ENCODE measurements around the gene DOC2A. TPM values are rescaled to one million over a fixed set of nuclear protein-coding genes. Genes with fewer than 3 reads are reported as not detected.
"Not testable (repeated sequence)": the region's sequence is repeated elsewhere in the genome, so short reads cannot be mapped to it uniquely, and the experiment has no call there.

Gene DOC2A
- total RNA-seq, 1 donor from 2014 or later: 0.82 TPM

DNA sequence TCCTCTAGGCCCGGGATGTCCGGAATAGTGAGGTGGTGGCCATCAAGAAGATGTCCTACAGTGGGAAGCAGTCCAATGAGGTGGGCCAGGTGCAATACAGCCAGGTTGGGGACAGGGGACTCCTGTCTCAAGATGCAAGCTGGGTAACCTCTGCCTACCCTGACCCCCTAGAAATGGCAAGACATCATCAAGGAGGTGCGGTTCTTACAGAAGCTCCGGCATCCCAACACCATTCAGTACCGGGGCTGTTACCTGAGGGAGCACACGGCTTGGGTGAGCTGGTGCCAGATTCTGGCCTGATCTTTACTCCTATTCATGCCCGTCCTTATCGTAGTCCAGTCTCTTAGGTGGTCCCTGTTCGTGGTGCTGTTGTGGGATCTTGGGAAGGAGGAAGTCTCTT lies 32.7 kb downstream of the DOC2A start:
- DNase-seq: no peak
- intact Hi-C loops (cut with micrococcal nuclease): no loop called here
- no peak for ATAC-seq

DNA sequence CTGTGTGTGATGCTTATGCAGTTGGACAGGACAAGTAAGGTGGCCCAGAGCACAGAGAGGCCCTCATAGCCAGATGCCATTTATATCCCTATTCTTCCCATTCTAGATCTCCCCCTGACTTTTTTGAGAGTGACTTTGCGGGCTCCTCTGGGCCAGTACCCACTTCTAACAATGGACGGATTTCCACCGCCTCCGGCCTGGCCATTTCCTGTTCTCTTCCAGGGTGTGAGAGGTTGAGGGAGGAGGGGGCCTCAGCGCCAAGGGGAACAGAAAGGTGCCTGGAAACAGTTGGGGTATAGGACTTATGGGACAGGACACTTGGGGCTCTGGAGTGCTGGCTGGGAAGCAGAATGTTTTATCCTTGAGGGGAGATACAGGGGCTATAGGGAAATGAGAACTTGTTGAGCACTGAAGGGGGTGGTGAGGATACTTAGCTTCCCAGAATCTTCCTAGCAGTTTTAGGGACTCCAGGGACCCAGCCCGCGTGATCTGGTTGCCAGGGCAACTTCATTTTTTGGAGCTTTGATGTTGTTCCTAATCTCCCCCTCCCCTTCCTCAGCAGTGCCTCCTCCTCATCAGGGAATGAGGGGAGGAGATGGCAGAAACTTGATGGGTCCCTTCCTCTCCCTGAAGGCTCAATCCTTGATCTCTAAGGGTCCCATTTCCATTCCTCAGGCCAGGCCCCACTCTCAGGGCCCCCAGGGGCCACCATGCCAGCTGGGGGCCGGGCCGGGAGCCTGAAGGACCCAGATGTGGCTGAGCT lies 33.6 kb downstream of the DOC2A start:
- ATAC-seq (no peak), DNase-seq (no peak)
- intact Hi-C loops (cut with micrococcal nuclease): no loop called here

DNA sequence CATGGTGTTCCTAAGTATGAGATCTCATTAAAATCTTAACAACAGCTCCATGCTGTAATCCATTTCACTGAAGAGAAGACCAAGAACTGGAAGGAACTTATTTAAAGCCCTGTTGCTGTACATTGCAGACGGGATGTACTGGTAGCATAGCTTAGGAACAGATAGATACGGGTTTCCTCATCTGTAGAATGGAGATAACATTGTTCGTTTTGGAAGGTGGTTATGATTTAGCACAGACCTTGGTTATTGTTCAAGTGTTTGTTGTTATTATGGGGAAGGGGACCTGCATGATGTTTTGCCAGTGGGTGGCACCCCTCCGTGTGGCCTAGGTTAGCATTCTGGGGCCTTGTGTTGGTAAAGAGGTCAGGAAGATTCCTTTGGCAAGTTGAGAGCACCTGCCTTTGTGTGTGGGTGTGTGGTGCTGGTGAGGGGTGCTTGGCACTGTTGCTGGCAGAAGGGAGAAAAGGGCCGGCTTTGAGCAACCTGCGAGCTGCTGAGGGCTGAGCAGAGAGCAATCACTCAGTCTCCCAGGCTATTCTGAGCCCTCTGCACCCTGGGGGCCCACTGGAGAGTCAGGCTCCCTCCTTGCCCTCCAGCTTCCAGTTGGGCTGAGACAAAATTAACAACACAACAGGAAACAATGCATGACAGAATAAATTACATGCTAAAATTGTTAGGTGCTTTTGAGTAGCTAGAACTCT lies 34.9 kb downstream of the DOC2A start:
- no peak for ATAC-seq
- no peak for DNase-seq
- intact Hi-C loops (cut with micrococcal nuclease): no loop called here

DNA sequence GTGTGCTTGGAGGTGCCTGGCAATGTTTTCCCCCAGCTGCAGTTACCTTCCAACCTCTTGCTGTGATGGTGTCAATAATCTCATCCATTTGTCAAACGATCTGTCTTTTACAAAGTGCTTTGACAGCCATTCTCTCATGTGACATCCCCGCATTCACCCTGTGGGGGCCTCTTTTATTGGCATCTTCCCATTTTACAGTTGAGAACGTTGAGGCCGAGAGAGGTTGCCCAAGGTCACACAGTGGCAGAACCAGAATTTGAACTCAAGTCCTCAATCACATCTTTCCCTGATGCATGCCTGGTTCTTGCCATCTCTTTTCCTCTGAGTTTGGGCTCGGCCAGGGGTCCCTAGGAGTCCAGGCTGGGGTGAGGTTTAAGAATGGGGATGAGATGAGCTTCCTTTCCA lies 35.7 kb downstream of the DOC2A start:
- ATAC-seq (no peak), DNase-seq (no peak)
- intact Hi-C loops (cut with micrococcal nuclease): no loop called here

DNA sequence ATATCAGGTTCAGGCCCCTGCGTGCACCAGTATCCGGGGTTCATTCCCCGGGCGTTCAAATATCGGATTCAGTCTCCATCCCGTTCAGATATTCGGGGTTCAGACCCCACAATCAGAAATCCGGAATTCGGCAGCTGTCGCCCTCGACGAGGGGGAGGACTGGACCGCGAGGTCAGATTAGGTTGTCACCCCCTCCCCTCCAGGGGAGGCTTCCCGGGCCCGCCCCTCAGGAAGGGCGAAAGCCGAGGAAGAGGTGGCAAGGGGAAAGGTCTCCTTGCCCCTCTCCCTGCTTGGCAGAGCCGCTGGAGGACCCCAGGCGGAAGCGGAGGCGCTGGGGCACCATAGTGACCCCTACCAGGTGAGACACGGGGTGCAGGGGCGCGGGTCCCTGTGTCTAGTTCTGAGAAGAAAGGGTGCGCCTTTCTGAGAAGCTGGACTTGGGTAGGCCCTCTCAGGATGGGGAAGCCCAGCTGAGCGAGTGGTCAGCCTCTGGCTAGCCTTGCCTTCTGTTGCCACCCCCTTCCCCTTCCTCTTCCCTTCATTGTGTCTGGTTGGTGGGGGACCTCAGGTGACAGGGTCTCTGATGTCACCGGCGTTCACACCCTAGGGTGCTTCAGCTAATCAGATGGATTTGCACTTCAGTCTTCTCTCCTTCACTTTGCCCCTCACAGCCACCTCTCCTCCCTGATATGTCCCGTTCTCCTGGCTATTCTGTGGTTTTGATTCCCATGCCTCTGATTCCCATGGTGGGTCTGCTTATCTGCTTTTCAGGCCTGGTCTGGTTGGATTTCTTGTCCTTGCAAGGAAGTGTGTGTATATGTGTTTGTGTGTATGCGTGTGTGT lies 36.3 kb downstream of the DOC2A start:
- DNase-seq: peak; percentile 46
- ATAC-seq: peak; percentile 5
- intact Hi-C loops (cut with micrococcal nuclease): no loop called here

DNA sequence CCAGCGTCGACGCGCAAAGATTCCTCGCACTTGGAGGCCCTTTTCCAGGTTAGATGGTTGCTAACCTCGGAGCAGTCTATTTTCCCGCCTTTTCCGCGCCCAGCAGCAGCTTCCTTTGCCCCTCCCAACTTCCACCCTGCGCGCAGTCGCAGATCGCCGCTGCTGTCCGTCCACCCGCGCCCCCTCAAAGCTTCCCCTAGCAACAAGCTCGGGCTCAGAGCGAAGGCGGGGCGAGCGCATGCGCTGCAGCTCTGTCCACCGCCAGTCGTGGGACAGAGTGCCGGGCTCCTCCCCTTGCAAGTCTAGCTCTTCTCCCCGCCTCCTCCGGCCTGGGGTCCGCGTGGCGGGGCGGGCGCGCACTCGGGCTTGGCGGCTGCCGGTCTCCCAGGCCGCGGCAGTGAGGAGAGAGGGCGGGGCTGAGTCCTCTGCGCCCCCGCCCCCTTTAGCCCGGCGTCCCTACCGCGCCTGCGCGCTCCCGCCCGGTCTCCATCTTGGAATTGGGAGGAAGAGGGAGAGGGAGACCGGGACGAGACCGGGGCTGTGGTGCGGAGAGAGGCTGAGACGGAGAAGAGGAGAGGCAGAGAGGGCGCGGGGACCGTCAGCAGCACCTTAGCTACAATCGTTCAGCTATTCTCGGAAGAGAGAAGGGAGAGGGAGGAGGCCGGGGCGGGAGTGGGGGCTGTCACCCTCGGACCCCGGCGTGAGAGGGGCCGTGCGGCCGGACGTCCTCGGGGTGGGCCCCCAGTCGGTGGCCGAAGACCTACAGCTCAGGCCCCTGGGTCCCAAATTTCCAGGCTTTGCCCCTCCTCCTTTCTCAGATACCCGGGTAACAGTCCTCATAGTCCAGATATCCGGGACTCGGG lies 37.2 kb downstream of the DOC2A start, which contains the start of gene TAOK2:
Gene TAOK2, plus strand, starts transcription at position 485 of the 863 bp plus-strand sequence. CDS start 3,905 bp downstream, outside the sequence.
- intact Hi-C loops (cut with micrococcal nuclease): no loop called here
- peak; percentile 99 for DNase-seq
- ATAC-seq: peak; percentile 98

DNA sequence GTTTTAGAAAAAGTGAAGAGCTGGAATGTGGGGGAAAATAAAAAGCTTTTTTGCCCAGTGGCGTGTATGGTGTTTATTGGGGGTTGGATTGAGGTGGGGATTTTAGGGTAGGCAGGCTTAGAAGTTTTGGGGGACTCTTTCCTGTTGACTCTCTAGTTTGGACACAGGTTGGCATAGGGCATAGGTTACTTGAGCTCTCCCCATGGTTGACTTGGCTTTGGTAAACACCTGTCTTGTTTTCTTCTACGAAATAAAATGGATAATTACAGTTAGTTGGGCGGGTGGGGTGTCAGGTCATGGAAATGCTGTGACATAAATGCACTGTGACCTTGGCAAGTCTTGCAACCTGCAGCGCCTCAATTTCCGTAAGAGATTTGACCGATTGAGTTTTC lies 37.8 kb downstream of the DOC2A start:
- DNase-seq (no peak), ATAC-seq (no peak)
- intact Hi-C loops (cut with micrococcal nuclease): no loop called here

DNA sequence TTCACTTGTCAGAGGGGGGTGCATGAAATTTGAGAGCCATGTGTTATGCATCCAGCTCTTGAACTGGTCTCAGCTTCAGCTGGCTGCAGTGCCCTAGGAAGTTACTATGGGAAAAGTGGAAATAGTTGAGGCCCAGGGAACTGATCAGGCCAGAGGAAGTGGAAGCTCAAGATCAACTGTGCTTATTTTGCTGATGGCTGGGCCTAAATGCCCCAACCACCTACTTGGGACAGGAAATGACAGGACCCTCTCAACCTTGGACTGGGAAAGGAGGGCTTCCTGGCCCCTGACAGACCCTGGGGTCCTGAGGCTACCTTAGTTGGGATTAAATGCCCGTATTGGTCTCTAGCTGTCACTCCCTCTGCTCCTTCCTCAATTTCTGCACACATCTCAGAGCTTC lies 38.3 kb downstream of the DOC2A start:
- ATAC-seq (no peak), DNase-seq (no peak)
- intact Hi-C loops (cut with micrococcal nuclease): no loop called here

DNA sequence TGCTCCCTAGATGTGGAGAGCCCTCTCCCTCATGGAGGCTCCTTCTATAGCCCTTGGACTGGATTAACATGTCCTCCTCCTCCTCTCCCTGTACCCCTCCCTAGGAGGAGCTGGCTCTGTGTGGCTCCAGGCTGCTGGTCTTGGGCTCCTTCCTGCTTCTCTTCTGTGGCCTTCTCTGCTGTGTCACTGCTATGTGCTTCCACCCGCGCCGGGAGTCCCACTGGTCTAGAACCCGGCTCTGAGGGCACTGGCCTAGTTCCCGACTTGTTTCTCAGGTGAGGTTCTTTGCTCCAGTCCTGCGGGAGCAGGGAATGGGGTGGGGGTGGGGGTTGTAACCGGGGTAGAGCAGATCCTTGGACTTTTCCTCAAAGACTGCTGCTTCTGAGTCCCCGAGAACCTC lies 39.5 kb downstream of the DOC2A start:
- no peak for ATAC-seq
- intact Hi-C loops (cut with micrococcal nuclease): no loop called here
- no peak for DNase-seq

DNA sequence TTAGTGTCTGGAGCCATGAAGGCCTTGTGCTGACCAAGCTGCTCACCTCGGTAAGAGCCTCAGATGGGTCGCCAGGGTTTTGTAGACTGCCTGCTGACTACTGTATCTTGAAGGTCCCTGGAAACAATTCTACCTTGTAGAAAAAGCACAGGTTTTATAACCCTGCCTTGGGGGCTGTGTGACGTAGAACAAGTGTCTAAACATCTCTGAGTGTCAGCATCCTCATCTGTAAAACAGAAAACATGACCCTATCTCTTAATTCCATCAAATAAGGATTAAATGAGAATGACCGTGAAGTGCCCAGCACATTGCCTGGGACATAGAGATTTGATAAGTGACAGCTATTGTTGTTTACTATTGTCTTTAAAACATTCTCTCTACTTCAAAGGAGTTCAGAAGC lies 42.6 kb downstream of the DOC2A start:
- ATAC-seq (no peak), DNase-seq (no peak)
- intact Hi-C loops (cut with micrococcal nuclease): no loop called here

DNA sequence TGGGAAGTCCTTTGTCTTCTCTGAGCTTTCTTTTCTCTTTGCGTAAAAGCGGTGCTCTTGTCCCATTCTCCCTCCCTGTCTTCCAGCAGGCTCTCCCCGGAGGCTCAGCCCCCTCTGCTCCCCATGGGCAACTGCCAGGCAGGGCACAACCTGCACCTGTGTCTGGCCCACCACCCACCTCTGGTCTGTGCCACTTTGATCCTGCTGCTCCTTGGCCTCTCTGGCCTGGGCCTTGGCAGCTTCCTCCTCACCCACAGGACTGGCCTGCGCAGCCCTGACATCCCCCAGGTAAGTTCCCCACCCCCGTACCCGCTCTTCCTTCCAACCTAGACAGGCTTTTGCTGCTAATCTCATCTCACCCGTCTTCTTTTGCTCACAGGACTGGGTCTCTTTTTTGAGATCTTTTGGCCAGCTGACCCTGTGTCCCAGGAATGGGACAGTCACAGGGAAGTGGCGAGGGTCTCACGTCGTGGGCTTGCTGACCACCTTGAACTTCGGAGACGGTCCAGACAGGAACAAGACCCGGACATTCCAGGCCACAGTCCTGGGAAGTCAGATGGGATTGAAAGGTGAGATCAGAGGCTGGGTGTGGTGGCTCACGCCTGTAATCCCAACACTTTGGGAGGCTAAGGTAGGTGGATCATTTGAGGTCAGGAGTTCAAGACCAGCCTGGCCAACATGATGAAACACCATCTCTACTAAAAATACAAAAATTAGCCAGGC lies 47.6 kb downstream of the DOC2A start:
- DNase-seq: no peak
- intact Hi-C loops (cut with micrococcal nuclease): no loop called here
- ATAC-seq: no peak

DNA sequence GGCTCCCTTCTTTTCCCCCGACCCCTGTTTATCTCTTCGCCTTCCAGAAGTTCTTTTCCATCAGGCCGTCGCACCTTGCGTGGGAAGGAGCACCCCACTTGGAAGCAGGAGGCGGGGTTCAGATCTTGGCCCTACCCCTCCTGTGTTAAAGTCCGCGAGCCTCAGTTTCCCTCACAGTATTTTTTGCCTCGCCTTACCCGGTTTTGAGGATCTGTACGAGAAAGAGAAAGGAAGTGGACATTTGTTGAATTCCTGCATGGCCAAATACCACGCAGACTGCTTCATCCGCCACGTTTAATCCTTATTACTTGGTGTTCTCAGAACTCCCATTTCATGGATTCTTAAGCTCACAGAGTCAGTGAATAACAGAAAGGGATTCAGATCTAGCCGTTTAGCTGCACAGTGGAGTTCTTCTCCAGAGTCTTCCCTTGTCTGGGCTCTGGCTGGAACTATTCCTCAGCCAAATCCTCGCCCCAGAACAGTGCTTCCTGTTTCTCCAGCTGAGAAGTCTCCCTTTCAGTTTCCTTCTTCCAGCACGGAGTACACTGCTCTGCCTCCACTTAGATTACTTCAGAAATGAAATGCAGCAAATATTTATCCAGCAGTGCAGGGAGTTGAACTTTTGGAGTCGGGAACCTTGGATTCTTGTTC lies 48.4 kb downstream of the DOC2A start:
- intact Hi-C loops (cut with micrococcal nuclease): no loop called here
- no peak for DNase-seq
- peak; percentile 56 for ATAC-seq

DNA sequence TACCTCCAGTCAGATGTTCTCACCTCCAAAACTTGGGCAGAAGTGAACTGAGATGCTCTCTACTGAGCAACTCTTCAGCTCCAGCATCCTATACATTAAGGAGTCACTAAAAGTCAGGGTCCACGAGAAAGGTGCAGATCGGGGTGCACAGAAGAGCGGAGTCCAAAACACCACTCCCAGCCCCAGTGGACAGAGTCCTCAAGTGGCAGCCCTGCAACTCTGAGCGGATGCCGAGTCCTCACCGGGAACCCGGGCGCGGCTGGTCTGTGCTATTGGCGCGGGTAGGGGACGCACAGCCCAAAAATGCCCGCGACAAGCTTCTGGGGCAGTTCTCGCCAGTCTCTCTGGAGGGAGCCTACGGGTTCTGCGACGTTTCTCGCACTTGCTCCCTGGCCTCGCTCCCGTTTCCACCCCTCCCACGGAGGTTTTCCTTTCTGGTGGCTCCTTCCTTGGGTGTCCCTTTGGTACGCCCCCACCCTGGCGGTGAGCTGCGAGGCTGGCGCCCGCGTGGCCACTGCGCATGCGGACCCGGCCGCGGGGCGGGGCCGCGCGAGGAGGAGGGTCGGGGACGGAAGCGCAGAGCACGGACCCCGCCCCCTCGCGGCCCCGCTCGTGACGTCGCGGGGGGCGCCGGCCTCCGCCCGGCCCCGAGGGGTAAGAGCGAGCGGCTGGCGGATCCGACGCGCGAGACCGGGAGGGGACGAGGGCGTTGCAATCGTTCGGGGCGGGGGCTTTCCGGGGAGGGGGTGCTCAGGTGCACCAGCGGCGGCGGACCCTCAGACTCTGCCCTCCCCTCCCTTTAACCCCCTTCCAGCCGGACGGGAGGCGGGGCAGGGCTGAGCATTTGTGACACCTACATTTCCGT lies 49.1 kb downstream of the DOC2A start, which contains the start of gene TMEM219:
Gene TMEM219, plus strand, starts transcription at position 601 of the 865 bp plus-strand sequence. CDS start 1,065 bp downstream, outside the sequence.
- intact Hi-C loops (cut with micrococcal nuclease): no loop called here
- peak; percentile 99 for ATAC-seq
- DNase-seq: peak; percentile 95

DNA sequence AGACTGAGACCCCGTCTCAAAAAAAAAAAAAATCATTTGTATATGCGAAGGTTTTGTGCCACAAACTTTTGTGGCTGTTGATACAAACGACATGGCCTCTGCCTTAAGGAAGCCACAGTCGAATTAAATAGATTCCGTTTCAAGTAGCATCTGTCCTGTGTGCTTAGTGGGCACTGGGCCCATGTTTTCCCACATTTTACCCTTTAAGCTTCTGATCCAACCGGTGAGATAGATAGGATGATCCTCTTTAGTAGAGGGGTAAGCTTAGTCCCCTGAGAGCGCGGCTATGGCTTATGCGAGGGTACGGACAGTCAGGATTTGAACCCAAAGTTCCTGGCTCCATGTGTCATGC lies 49.7 kb downstream of the DOC2A start:
- ATAC-seq (no peak), DNase-seq (no peak)
- intact Hi-C loops (cut with micrococcal nuclease): no loop called here

DNA sequence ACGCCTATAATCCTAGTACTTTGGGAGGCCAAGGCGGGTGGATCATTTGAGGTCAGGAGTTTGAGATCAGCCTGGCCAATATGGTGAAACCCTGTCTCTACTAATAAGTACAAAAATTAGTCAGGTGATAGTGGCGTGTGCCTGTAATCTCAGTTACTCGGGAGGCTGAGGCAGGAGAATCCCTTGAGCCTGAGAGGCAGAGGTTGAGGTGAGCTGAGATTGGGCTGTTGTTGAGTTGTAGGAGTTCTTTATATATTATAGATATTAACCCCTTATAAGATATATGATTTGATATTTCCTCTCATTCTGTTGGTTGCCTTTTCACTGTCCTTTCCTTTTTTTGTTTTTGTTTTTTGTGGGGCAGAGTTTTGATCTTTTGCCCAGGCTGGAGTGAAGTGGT lies 51.0 kb downstream of the DOC2A start:
- ATAC-seq; intact Hi-C loops (cut with micrococcal nuclease); DNase-seq: not testable (repeated sequence)

DNA sequence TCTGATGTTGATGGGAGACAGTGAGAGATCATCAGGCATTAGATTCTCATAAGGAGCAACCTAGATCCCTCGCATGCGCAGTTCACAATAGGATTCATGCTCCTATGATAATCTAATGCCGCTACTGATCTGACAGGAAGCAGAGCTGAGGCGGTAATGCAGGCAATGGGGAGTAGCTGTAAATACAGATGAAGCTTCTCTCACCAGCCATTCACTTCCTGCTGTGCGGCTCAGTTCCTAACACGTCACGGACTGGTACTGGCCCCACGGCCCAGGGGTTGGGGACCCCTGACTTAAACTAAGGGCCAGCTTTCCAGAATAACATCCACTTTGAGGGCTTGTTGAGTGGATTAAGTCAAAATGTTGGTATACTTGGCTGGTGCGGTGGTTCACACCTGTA lies 51.5 kb downstream of the DOC2A start:
- DNase-seq: no peak
- intact Hi-C loops (cut with micrococcal nuclease): no loop called here
- ATAC-seq: no peak

DNA sequence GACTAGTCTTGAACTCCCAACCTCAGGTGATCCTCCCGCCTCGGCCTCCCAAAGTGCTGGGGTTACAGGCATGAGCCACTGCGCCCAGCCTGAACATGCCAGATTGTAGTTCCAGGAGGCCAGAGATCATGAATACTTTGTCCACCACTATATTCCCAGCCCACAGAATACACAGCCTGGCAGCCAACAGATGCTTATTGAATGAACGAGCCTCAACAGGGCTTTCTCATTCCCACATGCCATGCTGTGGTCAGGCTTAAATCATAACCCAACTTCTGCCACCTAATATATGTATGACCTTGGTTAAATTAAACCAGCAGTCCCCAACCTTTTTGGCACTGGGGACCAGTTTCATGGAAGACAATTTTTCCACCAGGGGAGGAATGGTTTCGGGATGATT lies 52.1 kb downstream of the DOC2A start:
- ATAC-seq (no peak), DNase-seq (no peak)
- intact Hi-C loops (cut with micrococcal nuclease): no loop called here

Data from left ventricle myocardium superior (tissue), 1 donor.